Panc1 (cell line): Measurements from ENCODE around the gene GJA4. TPM values are rescaled to one million over a fixed set of nuclear protein-coding genes. Genes with fewer than 3 reads are reported as not detected.

Experiments
- ATAC-seq: fragments of 200-7000 bp; cut with Tn5 transposase; 2 replicates; pipeline ENCODE4 v1.9.1; 2020; ENCODE audit warnings: mild to moderate bottlenecking, moderate library complexity
- BruUV-seq: library from RNA; stranded (reverse); fragments of 400-500 nt; replicated peaks from 2 replicates; lab custom pipeline; 2021; lab: Mats Ljungman, UMichigan
- CTCF ChIA-PET: fragments of 300-600 bp; sonication (Branson Sonifier 250); formaldehyde crosslinking; loops from one replicate; lab custom pipeline; 2022; ENCODE audit warnings: antibody characterized with exemption; lab: Charles Lee
- POLR2A ChIA-PET: fragments of 300-600 bp; sonication (Branson Sonifier 250); formaldehyde crosslinking; loops from one replicate; lab custom pipeline; 2022; ENCODE audit warnings: antibody characterized with exemption; lab: Charles Lee
- DNase-seq: peaks from one replicate; pipeline ENCODE4 v3.0.0-alpha.2; 2010; ENCODE audit warnings: low read depth, low spot score
- H3K27ac ChIP-seq: 2 replicates; pipeline ENCODE4 v1.5.1; 2011; ENCODE audit warnings: mild to moderate bottlenecking, low read length, inconsistent platforms
- H3K27me3 ChIP-seq: fragments of 200-500 bp; sonication (Bioruptor generic); 2 replicates; pipeline ENCODE4 v1.6.0; 2014; ENCODE audit warnings: low read length, inconsistent platforms; ENCODE audit not compliant: control insufficient read depth, insufficient read depth
- H3K36me3 ChIP-seq: fragments of 200-500 bp; sonication (Bioruptor generic); 2 replicates; pipeline ENCODE4 v1.5.1; 2014; ENCODE audit warnings: inconsistent platforms, mild to moderate bottlenecking, low read length, moderate library complexity; ENCODE audit not compliant: control insufficient read depth, insufficient read depth
- H3K4me1 ChIP-seq: 2 replicates; pipeline ENCODE4 v1.5.1; 2011; ENCODE audit warnings: inconsistent platforms, mild to moderate bottlenecking, low read length, moderate library complexity; ENCODE audit not compliant: control insufficient read depth, insufficient read depth
- H3K4me3 ChIP-seq, 2 experiments: 2 replicates each; pipeline ENCODE4 v1.5.1; 2011 to 2012; ENCODE audit warnings: low read depth in 2 of 2, low read length in 2 of 2, mild to moderate bottlenecking in 2 of 2, inconsistent platforms in 1 of 2, moderate library complexity in 1 of 2
- H3K9me3 ChIP-seq: fragments of 200-500 bp; sonication (Bioruptor generic); 2 replicates; pipeline ENCODE4 v1.5.1; 2014; ENCODE audit warnings: low read depth, mild to moderate bottlenecking, inconsistent platforms, low read length, moderate library complexity; ENCODE audit not compliant: control insufficient read depth, insufficient read depth
- CTCF ChIP-seq: fragments of 450-650 bp; IDR thresholded peaks from 2 replicates; pipeline ENCODE4 v1.5.1; 2017; ENCODE audit warnings: mild to moderate bottlenecking
- POLR2AphosphoS5 ChIP-seq: IDR thresholded peaks from 2 replicates; pipeline ENCODE4 v1.6.1; 2012; ENCODE audit warnings: mild to moderate bottlenecking, low read depth, low read length, moderate library complexity
- SIN3A ChIP-seq: IDR thresholded peaks from 2 replicates; pipeline ENCODE4 v1.6.1; 2012; ENCODE audit warnings: low read depth, mild to moderate bottlenecking, low read length, moderate library complexity, borderline replicate concordance; ENCODE audit not compliant: insufficient read depth
- TCF7L2 ChIP-seq: IDR thresholded peaks from 2 replicates; pipeline ENCODE4 v1.6.1; 2011; ENCODE audit warnings: mild to moderate bottlenecking, low read depth, low read length, inconsistent platforms
- in situ Hi-C: cut with HindIII; loops from 2 replicates; pipeline ENCODE4 v1.10.0; 2016; ENCODE audit warnings: low sequenced_read_pairs, low pct_unique_long_range_greater_than_20kb
- intact Hi-C: fragments of 100-400 bp; cut with micrococcal nuclease; formaldehyde crosslinking; loops from one replicate; pipeline ENCODE4 v1.10.0; 2022; ENCODE audit not compliant: unreplicated experiment
- total RNA-seq: library from RNA; stranded (reverse); gene quantifications from one replicate; pipeline ENCODE4 v1.2.1, GENCODE V29; 2021; ENCODE audit not compliant: unreplicated experiment
- TF ChIP-seq, protein P1 (sequence below), 2 experiments: IDR thresholded peaks; 2 replicates each; pipeline ENCODE4 v1.6.1; 2011 to 2012; ENCODE audit warnings: low read depth in 2 of 2, control low read depth in 1 of 2, low read length in 1 of 2, mild to moderate bottlenecking in 1 of 2, moderate library complexity in 1 of 2; ENCODE audit not compliant: insufficient read depth in 1 of 2

GJA4 gene
- total RNA-seq, 1 experiment from 2014 or later: not detected

GRCh38 chr1:34827341-34827941, 34.6 kb downstream of the GJA4 start:
- TF ChIP-seq, protein P1, sequence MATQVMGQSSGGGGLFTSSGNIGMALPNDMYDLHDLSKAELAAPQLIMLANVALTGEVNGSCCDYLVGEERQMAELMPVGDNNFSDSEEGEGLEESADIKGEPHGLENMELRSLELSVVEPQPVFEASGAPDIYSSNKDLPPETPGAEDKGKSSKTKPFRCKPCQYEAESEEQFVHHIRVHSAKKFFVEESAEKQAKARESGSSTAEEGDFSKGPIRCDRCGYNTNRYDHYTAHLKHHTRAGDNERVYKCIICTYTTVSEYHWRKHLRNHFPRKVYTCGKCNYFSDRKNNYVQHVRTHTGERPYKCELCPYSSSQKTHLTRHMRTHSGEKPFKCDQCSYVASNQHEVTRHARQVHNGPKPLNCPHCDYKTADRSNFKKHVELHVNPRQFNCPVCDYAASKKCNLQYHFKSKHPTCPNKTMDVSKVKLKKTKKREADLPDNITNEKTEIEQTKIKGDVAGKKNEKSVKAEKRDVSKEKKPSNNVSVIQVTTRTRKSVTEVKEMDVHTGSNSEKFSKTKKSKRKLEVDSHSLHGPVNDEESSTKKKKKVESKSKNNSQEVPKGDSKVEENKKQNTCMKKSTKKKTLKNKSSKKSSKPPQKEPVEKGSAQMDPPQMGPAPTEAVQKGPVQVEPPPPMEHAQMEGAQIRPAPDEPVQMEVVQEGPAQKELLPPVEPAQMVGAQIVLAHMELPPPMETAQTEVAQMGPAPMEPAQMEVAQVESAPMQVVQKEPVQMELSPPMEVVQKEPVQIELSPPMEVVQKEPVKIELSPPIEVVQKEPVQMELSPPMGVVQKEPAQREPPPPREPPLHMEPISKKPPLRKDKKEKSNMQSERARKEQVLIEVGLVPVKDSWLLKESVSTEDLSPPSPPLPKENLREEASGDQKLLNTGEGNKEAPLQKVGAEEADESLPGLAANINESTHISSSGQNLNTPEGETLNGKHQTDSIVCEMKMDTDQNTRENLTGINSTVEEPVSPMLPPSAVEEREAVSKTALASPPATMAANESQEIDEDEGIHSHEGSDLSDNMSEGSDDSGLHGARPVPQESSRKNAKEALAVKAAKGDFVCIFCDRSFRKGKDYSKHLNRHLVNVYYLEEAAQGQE (IDR thresholded peaks at IDR 0.05; ENCODE audit: insufficient read depth in 1 of 2, low read depth in 2 of 2, low read length in 1 of 2): no peak
- no peak for TF ChIP-seq POLR2AphosphoS5
- no peak for TF ChIP-seq TCF7L2
- TF ChIP-seq SIN3A: no peak
- no peak for TF ChIP-seq CTCF
- POLR2A ChIA-PET: interaction anchor here (0.6 kb wide), 1 partner anchor 1752 kb away, joined by 7 read pairs; no protein-coding TSS in a partner anchor
- H3K36me3 ChIP-seq: no peaks in the 10 kb centered on the region

GRCh38 chr1:34828611-34829010, 35.8 kb downstream of the GJA4 start:
- Histone ChIP-seq H3K9me3 (no peaks in the 10 kb centered on the region), H3K36me3 (no peaks in the 10 kb centered on the region), H3K4me1 (no peaks in the 10 kb centered on the region), H3K27ac (no peak overlapping the region), H3K4me3 (no peak overlapping the region), H3K27me3 (no peaks in the 10 kb centered on the region)
- no peak for TF ChIP-seq SIN3A
- TF ChIP-seq CTCF: no peak
- no peak for TF ChIP-seq TCF7L2
- TF ChIP-seq, protein P1 (IDR thresholded peaks at IDR 0.05; ENCODE audit: insufficient read depth in 1 of 2, low read depth in 2 of 2, low read length in 1 of 2): no peak
- TF ChIP-seq POLR2AphosphoS5: no peak
- intact Hi-C loops (no loop called here), in situ Hi-C loops (no loop called here)
- POLR2A ChIA-PET: no interaction called here
- CTCF ChIA-PET: no interaction called here
- BruUV-seq: no TSS peak
- no peak for ATAC-seq
- no peak for DNase-seq

More at GRCh38 chr1:34827341-34827941, 34.6 kb downstream of the GJA4 start:
- H3K27ac ChIP-seq: no peak overlapping the region
- no peaks in the 10 kb centered on the region for H3K9me3 ChIP-seq
- intact Hi-C loops: no loop called here
- no peak for ATAC-seq
- in situ Hi-C loops: no loop called here
- no peak for DNase-seq
- H3K4me1 ChIP-seq: no peaks in the 10 kb centered on the region
- no peak overlapping the region for H3K4me3 ChIP-seq
- no peaks in the 10 kb centered on the region for H3K27me3 ChIP-seq
- CTCF ChIA-PET: no interaction called here
- BruUV-seq: no TSS peak
